ENCODE results near the gene HYDIN. TPM values are rescaled to one million over a fixed set of nuclear protein-coding genes. Genes with fewer than 3 reads are reported as not detected.

HYDIN gene
- total RNA-seq, 2 donors from 2014 or later = 0.30 to 1.2 TPM

- H3K27ac Mint-ChIP-seq = no peak overlapping the region
- H3K27me3 Mint-ChIP-seq (ENCODE audit: low read depth) = peaks cover 13% of the 10 kb centered on the region
- H3K4me1 Mint-ChIP-seq (ENCODE audit: low read depth) = peaks cover 5% of the 10 kb centered on the region
- H3K36me3 Mint-ChIP-seq (ENCODE audit: insufficient read depth in 2 of 2) = no peaks in the 10 kb centered on the region
- no peaks in the 10 kb centered on the region for H3K9me3 Mint-ChIP-seq
- ATAC-seq (replicated peaks in 1 of 2) (peak; percentile 50), DNase-seq (no peak)
- no peak overlapping the region for H3K4me3 Mint-ChIP-seq
These were observed 421.0 kb downstream of the HYDIN start for GRCh38 chr16:70809392-70810060.

DNA sequence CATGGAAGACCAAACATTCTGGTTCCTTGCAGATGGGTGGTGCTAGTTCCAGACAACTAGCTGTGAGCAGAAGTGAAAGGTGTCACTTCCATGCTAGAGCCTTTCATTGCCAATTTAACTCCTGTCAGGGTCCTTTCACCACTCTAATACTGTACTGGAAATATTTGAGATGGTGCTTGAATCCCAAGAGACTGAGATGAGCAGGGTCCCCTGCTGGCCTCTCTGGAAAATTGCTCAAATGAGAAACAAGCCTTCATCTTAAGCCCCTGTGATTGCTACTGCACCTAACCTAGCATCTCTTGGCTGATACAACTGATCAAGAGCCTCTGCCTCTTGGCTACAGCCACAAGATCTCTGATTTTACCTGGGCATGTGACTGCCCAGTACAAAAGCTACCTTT, 422.2 kb downstream of the HYDIN start:
- ATAC-seq (replicated peaks in 1 of 2) = no peak
- H3K4me1 Mint-ChIP-seq (ENCODE audit: low read depth) = peaks cover 6% of the 10 kb centered on the region
- no peaks in the 10 kb centered on the region for H3K36me3 Mint-ChIP-seq (ENCODE audit: insufficient read depth in 2 of 2)
- H3K4me3 Mint-ChIP-seq = no peak overlapping the region
- no peak for DNase-seq
- no peaks in the 10 kb centered on the region for H3K9me3 Mint-ChIP-seq
- peaks cover 13% of the 10 kb centered on the region for H3K27me3 Mint-ChIP-seq (ENCODE audit: low read depth)
- no peak overlapping the region for H3K27ac Mint-ChIP-seq

DNA sequence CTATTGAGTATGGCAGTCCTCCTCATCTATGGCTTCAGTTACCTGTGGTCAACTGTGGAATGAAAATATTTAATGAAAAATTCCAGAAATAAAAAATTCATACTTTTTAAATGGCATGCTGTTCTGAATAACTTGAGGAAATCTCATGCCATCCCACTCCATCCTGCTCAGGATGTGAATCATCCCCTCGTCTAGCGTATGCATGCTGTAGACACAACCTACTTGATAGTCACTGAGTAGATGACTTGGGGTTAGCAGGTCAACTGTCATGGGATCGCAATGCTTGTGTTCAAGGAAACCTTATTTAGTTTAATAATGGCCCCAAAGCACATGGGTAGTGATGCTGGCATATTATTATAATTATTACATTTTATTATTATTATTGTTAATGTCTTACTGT, 424.7 kb downstream of the HYDIN start:
- no peak overlapping the region for H3K27ac Mint-ChIP-seq
- no peak for DNase-seq
- peak in 1 of 2 donors; percentile 44 for ATAC-seq (replicated peaks in 1 of 2)
- no peak overlapping the region for H3K4me3 Mint-ChIP-seq
- H3K27me3 Mint-ChIP-seq (ENCODE audit: low read depth) = peaks cover 13% of the 10 kb centered on the region
- no peaks in the 10 kb centered on the region for H3K9me3 Mint-ChIP-seq
- H3K4me1 Mint-ChIP-seq (ENCODE audit: low read depth) = peaks cover 12% of the 10 kb centered on the region
- H3K36me3 Mint-ChIP-seq (ENCODE audit: insufficient read depth in 2 of 2) = no peaks in the 10 kb centered on the region

DNA sequence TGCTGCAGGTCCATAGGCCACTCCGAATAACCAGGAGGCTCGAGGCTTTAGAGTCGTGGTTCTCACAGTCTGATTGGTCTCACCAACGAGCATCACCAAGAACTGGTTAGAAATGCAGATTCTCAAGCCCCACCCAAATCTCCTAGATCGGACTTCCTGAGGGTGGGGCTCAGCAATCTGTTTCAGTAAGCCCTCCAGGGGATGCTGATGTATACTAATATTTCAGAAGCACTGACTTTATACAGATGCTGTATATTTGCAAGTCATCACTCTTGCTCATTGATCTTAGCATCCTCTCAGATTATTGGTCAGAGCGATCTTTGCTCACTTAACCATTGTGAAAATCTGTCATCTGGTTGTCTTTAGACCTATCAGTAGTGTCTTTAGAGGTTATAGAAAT, 425.1 kb downstream of the HYDIN start:
- Mint-ChIP-seq H3K36me3 (ENCODE audit: insufficient read depth in 2 of 2) (peaks cover 0 to under 1% of the 10 kb centered on the region in 2 donors), H3K27ac (no peak overlapping the region), H3K4me3 (peak overlapping the region in 1 of 2 donors; percentile 27), H3K9me3 (no peaks in the 10 kb centered on the region), H3K4me1 (ENCODE audit: low read depth) (peaks cover 14% of the 10 kb centered on the region), H3K27me3 (ENCODE audit: low read depth) (peaks cover 9% of the 10 kb centered on the region)
- DNase-seq (no peak), ATAC-seq (replicated peaks in 1 of 2) (peak in 1 of 2 donors; percentile 8)

GRCh38 chr16:70804734-70805169, 425.8 kb downstream of the HYDIN start:
- peak in 1 of 2 donors; percentile 0 for ATAC-seq (replicated peaks in 1 of 2)
- H3K27ac Mint-ChIP-seq = peak overlapping the region; percentile 36
- H3K27me3 Mint-ChIP-seq (ENCODE audit: low read depth) = peaks cover 2% of the 10 kb centered on the region
- H3K4me1 Mint-ChIP-seq (ENCODE audit: low read depth) = peaks cover 20% of the 10 kb centered on the region
- peaks cover 0 to 3% of the 10 kb centered on the region in 2 donors for H3K36me3 Mint-ChIP-seq (ENCODE audit: insufficient read depth in 2 of 2)
- H3K9me3 Mint-ChIP-seq = no peaks in the 10 kb centered on the region
- H3K4me3 Mint-ChIP-seq = peak overlapping the region in 1 of 2 donors; percentile 45
- DNase-seq = no peak

GRCh38 chr16:70804153-70804733, 426.3 kb downstream of the HYDIN start:
- Mint-ChIP-seq H3K36me3 (ENCODE audit: insufficient read depth in 2 of 2) (peaks cover 0 to 3% of the 10 kb centered on the region in 2 donors), H3K27ac (peak overlapping the region; percentile 36), H3K4me1 (ENCODE audit: low read depth) (peaks cover 25% of the 10 kb centered on the region), H3K9me3 (no peaks in the 10 kb centered on the region), H3K27me3 (ENCODE audit: low read depth) (no peaks in the 10 kb centered on the region), H3K4me3 (peak overlapping the region in 1 of 2 donors; percentile 45)
- peak in 1 of 2 donors; percentile 3 for ATAC-seq (replicated peaks in 1 of 2)
- DNase-seq = no peak

- Mint-ChIP-seq H3K4me1 (ENCODE audit: low read depth) (peaks cover 31% of the 10 kb centered on the region), H3K27me3 (ENCODE audit: low read depth) (no peaks in the 10 kb centered on the region), H3K36me3 (ENCODE audit: insufficient read depth in 2 of 2) (peaks cover 0 to 3% of the 10 kb centered on the region in 2 donors), H3K4me3 (no peak overlapping the region), H3K27ac (no peak overlapping the region), H3K9me3 (no peaks in the 10 kb centered on the region)
- DNase-seq (no peak), ATAC-seq (replicated peaks in 1 of 2) (no peak)
These were observed 427.2 kb downstream of the HYDIN start for GRCh38 chr16:70803319-70803718.

DNA sequence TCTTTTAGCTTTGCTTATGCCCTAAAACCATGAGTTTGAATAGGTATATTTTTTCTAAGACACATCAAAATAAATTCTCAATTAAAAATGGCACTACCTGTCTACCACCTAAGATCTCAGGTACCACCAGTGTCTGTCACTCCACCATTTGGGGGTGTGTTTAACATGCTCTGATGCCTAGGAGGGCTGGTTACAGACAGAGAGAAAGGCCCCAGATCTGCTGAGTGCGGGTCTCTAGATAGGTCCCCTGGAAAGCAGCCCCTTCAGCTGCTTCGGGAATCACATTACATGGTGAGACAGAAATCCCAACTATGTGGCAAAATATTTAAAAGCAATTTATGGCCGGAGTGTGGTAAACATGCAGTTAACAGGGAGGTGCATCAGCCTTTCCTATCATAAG, 428.9 kb downstream of the HYDIN start:
- DNase-seq (no peak), ATAC-seq (replicated peaks in 1 of 2) (no peak)
- Mint-ChIP-seq H3K27me3 (ENCODE audit: low read depth) (no peaks in the 10 kb centered on the region), H3K9me3 (no peaks in the 10 kb centered on the region), H3K4me1 (ENCODE audit: low read depth) (peaks cover 31% of the 10 kb centered on the region), H3K36me3 (ENCODE audit: insufficient read depth in 2 of 2) (peaks cover 0 to 3% of the 10 kb centered on the region in 2 donors), H3K27ac (no peak overlapping the region), H3K4me3 (peak overlapping the region; percentile 93 to 95)

- Mint-ChIP-seq H3K27me3 (ENCODE audit: low read depth) (no peaks in the 10 kb centered on the region), H3K27ac (peak within 1 kb of the TSS; percentile 80), H3K9me3 (no peaks in the 10 kb centered on the region), H3K4me3 (peak within 1 kb of the TSS; percentile 93 to 95), H3K36me3 (ENCODE audit: insufficient read depth in 2 of 2) (peaks cover 0 to 3% of the 10 kb centered on the region in 2 donors), H3K4me1 (ENCODE audit: low read depth) (peaks cover 31% of the 10 kb centered on the region)
- DNase-seq (peak; percentile 97 to 98), ATAC-seq (replicated peaks in 1 of 2) (peak; percentile 90 to 96)
These were observed 429.6 kb downstream of the HYDIN start, which contains the start of gene VAC14 for GRCh38 chr16:70800781-70801480. Gene VAC14 (minus strand): TSS chr16:70801158. CDS start chr16:70800900, 258 bp downstream.

DNA sequence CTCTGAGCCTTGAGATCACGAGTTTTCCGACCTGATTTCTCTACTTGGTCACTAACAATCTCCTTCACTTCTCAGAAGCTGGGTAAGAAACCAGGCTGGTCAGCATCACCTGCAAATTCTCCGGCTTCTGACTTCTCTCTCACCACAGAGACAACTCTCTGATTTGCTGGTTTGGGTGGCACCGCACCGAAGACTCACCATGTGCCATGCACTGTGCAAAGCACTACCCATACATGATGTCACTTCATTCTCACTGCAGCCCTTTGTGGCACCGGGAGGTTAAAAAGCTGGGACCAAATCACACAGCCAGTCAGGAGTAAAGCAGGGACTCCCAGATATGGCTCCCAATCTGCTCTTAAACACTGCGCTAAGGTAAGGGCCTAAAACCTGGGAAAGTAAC, 430.2 kb downstream of the HYDIN start:
- H3K36me3 Mint-ChIP-seq (ENCODE audit: insufficient read depth in 2 of 2) = peaks cover 0 to 3% of the 10 kb centered on the region in 2 donors
- no peaks in the 10 kb centered on the region for H3K9me3 Mint-ChIP-seq
- no peaks in the 10 kb centered on the region for H3K27me3 Mint-ChIP-seq (ENCODE audit: low read depth)
- peaks cover 31% of the 10 kb centered on the region for H3K4me1 Mint-ChIP-seq (ENCODE audit: low read depth)
- ATAC-seq (replicated peaks in 1 of 2) = peak; percentile 1 to 3
- no peak for DNase-seq
- H3K4me3 Mint-ChIP-seq = peak overlapping the region; percentile 93 to 95
- H3K27ac Mint-ChIP-seq = peak overlapping the region; percentile 80

- peaks cover 0 to 3% of the 10 kb centered on the region in 2 donors for H3K36me3 Mint-ChIP-seq (ENCODE audit: insufficient read depth in 2 of 2)
- ATAC-seq (replicated peaks in 1 of 2) (no peak), DNase-seq (no peak)
- H3K27ac Mint-ChIP-seq = no peak overlapping the region
- H3K27me3 Mint-ChIP-seq (ENCODE audit: low read depth) = no peaks in the 10 kb centered on the region
- no peaks in the 10 kb centered on the region for H3K9me3 Mint-ChIP-seq
- peaks cover 34% of the 10 kb centered on the region for H3K4me1 Mint-ChIP-seq (ENCODE audit: low read depth)
- H3K4me3 Mint-ChIP-seq = no peak overlapping the region
These were observed 434.2 kb downstream of the HYDIN start for GRCh38 chr16:70796301-70796700.

GRCh38 chr16:70795296-70795912, 435.1 kb downstream of the HYDIN start:
- ATAC-seq (replicated peaks in 1 of 2) (no peak), DNase-seq (no peak)
- no peaks in the 10 kb centered on the region for H3K27me3 Mint-ChIP-seq (ENCODE audit: low read depth)
- no peak overlapping the region for H3K27ac Mint-ChIP-seq
- H3K4me3 Mint-ChIP-seq = no peak overlapping the region
- H3K4me1 Mint-ChIP-seq (ENCODE audit: low read depth) = peaks cover 29% of the 10 kb centered on the region
- H3K9me3 Mint-ChIP-seq = no peaks in the 10 kb centered on the region
- H3K36me3 Mint-ChIP-seq (ENCODE audit: insufficient read depth in 2 of 2) = peaks cover 0 to 2% of the 10 kb centered on the region in 2 donors

Measured in activated T-cell treated with anti-CD3 and anti-CD28 coated beads, Interleukin-2, amount 50 U/mL, for 72 hours (primary cell).